IPS-20b (cell line): ENCODE measurements around the gene LARP1.
"Not testable (repeated sequence)": the region's sequence is repeated elsewhere in the genome, so short reads cannot be mapped to it uniquely, and the experiment has no call there.

Experiments
- H3K27ac ChIP-seq: one replicate; pipeline ENCODE4 v1.5.1; 2013; ENCODE audit warnings: low read length
- H3K27me3 ChIP-seq: 2 replicates; pipeline ENCODE4 v1.6.1; 2013; ENCODE audit warnings: mild to moderate bottlenecking, low read length, inconsistent platforms; ENCODE audit not compliant: insufficient read depth
- H3K36me3 ChIP-seq: 2 replicates; pipeline ENCODE4 v1.6.1; 2013; ENCODE audit warnings: low read depth, mild to moderate bottlenecking, inconsistent platforms, low read length, moderate library complexity; ENCODE audit not compliant: insufficient read depth
- H3K4me1 ChIP-seq: 2 replicates; pipeline ENCODE4 v1.6.1; 2013; ENCODE audit warnings: mild to moderate bottlenecking, control low read depth, inconsistent platforms, low read length, moderate library complexity; ENCODE audit not compliant: insufficient read depth
- H3K4me3 ChIP-seq: 2 replicates; pipeline ENCODE4 v1.5.1; 2013; ENCODE audit warnings: mild to moderate bottlenecking, low read length, inconsistent platforms
- H3K9ac ChIP-seq: 2 replicates; pipeline ENCODE4 v1.6.1; 2013; ENCODE audit warnings: low read depth, mild to moderate bottlenecking, inconsistent platforms, low read length, moderate library complexity
- H3K9me3 ChIP-seq: 2 replicates; pipeline ENCODE4 v1.6.1; 2013; ENCODE audit warnings: mild to moderate bottlenecking, low read depth, low read length, inconsistent platforms; ENCODE audit not compliant: insufficient read depth

The LARP1 gene

GRCh38 chr5:154722097-154722496 is 33.1 kb upstream of the LARP1 start:
- H3K9ac ChIP-seq: peak overlapping the region; percentile 46; the same call in 1 of the 2 replicates
- H3K27ac ChIP-seq: peak overlapping the region; percentile 24
- peaks cover 29% of the 10 kb centered on the region for H3K4me1 ChIP-seq
- H3K36me3 ChIP-seq: no peaks in the 10 kb centered on the region
- no peaks in the 10 kb centered on the region for H3K27me3 ChIP-seq
- peak overlapping the region; percentile 36; the same call in 1 of the 2 replicates for H3K4me3 ChIP-seq
- H3K9me3 ChIP-seq: no peaks in the 10 kb centered on the region

DNA sequence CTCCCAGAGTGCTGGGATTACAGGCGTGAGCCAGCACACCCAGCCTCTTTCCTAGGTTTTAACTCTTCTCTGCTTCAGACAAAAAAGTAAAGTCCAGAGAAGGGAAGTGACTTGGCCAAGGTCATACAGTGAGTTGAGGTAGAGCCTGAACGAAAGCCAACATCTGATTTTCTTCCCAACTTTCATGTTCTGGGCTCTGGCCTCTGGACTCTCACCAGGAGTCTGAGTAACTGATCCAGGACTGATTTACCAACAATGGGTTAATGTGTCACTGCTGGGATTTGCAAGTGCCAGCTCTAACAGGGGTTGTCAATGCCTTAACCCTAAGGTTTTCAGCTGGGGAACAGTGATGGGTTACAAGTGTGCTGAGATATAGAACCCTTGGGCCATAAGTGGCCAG is 32.2 kb upstream of the LARP1 start:
- H3K27me3 ChIP-seq: no peaks in the 10 kb centered on the region
- peaks cover 29% of the 10 kb centered on the region for H3K4me1 ChIP-seq
- H3K4me3 ChIP-seq: no peak overlapping the region
- H3K9me3 ChIP-seq: no peaks in the 10 kb centered on the region
- H3K9ac ChIP-seq: no peak overlapping the region
- no peak overlapping the region for H3K27ac ChIP-seq
- H3K36me3 ChIP-seq: no peaks in the 10 kb centered on the region

- H3K4me1 ChIP-seq: peaks cover 29% of the 10 kb centered on the region
- no peak overlapping the region for H3K27ac ChIP-seq
- no peaks in the 10 kb centered on the region for H3K27me3 ChIP-seq
Observed at GRCh38 chr5:154723740-154724505, 31.3 kb upstream of the LARP1 start.

DNA sequence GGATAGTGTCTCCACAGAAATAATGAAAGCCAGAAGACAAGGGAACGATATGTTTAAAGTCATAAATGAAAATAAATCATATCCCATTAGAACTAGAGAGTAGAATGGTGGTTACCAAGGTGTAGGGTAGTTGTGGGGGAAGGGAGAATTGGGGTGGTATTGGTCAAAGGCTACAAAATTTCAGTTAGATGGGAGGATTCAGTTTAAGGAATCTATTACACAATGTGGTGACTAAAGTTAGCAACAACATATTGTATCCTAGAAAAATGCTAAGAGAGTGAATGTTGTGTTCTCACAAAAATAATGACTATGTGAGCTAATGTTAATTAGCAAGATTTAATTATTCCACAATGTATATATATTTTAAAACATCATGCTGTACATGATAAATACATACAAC is 27.8 kb upstream of the LARP1 start:
- H3K36me3 ChIP-seq: no peaks in the 10 kb centered on the region
- peaks cover 7% of the 10 kb centered on the region for H3K4me1 ChIP-seq
- H3K27ac ChIP-seq: no peak overlapping the region
- H3K9ac ChIP-seq: no peak overlapping the region
- H3K4me3 ChIP-seq: no peak overlapping the region
- no peaks in the 10 kb centered on the region for H3K9me3 ChIP-seq
- no peaks in the 10 kb centered on the region for H3K27me3 ChIP-seq

More at GRCh38 chr5:154723740-154724505, 31.3 kb upstream of the LARP1 start:
- Histone ChIP-seq H3K36me3 (no peaks in the 10 kb centered on the region), H3K9me3 (no peaks in the 10 kb centered on the region), H3K9ac (no peak overlapping the region), H3K4me3 (no peak overlapping the region)

DNA sequence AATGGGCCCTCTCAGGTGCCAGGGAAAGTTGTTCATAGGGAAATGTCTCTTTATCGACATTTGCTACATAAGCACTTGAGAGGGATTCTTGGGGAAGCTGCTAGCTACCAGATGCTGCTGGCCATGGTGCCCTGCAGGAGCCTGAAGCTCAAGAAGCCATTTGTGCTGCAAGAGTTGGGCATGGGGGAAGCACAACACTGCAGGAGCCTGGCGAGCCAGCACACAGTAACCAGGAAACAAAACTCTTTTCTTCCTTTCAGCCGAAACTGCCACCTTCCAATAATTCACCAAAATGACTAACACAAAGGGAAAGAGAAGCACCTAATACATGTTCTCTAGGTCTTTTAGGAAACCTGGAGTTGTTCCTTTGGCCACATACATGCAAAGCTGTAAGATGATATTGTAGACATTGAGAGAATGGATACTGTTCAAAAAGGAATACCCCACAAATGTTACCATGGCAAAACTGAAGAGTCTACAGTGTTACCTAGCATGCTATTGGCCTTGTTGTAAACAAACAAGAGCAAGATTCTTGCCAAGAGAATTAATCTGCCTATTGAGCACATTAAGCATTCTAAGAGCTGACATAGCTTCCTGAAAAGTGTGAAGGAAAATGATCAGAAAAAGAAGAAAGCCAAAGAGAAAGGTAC is 26.1 kb upstream of the LARP1 start:
- Histone ChIP-seq H3K4me3 (no peak overlapping the region), H3K4me1 (peaks cover 2% of the 10 kb centered on the region; the same call in 1 of the 2 replicates), H3K36me3 (no peaks in the 10 kb centered on the region), H3K27me3 (no peaks in the 10 kb centered on the region), H3K9me3 (no peaks in the 10 kb centered on the region), H3K27ac (no peak overlapping the region), H3K9ac (no peak overlapping the region)

- no peaks in the 10 kb centered on the region for H3K36me3 ChIP-seq
- H3K27ac ChIP-seq: no peak overlapping the region
- no peaks in the 10 kb centered on the region for H3K4me1 ChIP-seq
- H3K27me3 ChIP-seq: no peaks in the 10 kb centered on the region
- H3K9me3 ChIP-seq: no peaks in the 10 kb centered on the region
- no peak overlapping the region for H3K4me3 ChIP-seq
- no peak overlapping the region for H3K9ac ChIP-seq
Observed at GRCh38 chr5:154729613-154730012, 25.6 kb upstream of the LARP1 start.

DNA sequence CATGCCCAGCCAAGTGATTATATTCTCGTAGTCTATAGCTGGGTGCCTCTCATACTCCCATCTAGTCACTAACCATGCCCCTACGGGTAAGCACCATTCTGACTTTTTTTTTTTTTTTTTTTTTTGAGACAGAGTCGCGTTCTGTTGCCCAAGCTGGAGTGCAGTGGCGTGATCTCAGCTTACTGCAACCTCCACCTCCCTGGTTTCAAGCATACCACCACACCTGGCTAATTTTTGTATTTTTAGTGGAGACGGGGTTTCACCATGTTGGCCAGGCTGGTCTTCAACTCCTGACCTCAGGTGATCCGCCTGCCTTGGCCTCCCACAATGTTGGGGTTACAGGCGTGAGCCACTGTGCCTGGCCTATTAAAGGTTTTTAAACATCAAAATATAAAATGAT is 24.4 kb upstream of the LARP1 start:
- not testable (repeated sequence) for H3K4me1 ChIP-seq, H3K27me3 ChIP-seq, H3K27ac ChIP-seq, H3K4me3 ChIP-seq, H3K9ac ChIP-seq, H3K9me3 ChIP-seq, H3K36me3 ChIP-seq

GRCh38 chr5:154732212-154732611 is 23.0 kb upstream of the LARP1 start:
- H3K9me3 ChIP-seq: no peaks in the 10 kb centered on the region
- H3K27me3 ChIP-seq: no peaks in the 10 kb centered on the region
- H3K4me3 ChIP-seq: no peak overlapping the region
- no peaks in the 10 kb centered on the region for H3K4me1 ChIP-seq
- no peaks in the 10 kb centered on the region for H3K36me3 ChIP-seq
- H3K9ac ChIP-seq: no peak overlapping the region
- no peak overlapping the region for H3K27ac ChIP-seq

- H3K27ac ChIP-seq: no peak overlapping the region
- H3K27me3 ChIP-seq: no peaks in the 10 kb centered on the region
- no peaks in the 10 kb centered on the region for H3K36me3 ChIP-seq
- H3K4me1 ChIP-seq: no peaks in the 10 kb centered on the region
- no peak overlapping the region for H3K4me3 ChIP-seq
- H3K9ac ChIP-seq: no peak overlapping the region
- no peaks in the 10 kb centered on the region for H3K9me3 ChIP-seq
Observed at GRCh38 chr5:154734370-154735248, 20.6 kb upstream of the LARP1 start.

GRCh38 chr5:154735362-154735761 is 19.8 kb upstream of the LARP1 start:
- not testable (repeated sequence) for H3K9me3 ChIP-seq, H3K27me3 ChIP-seq, H3K36me3 ChIP-seq, H3K4me1 ChIP-seq, H3K27ac ChIP-seq, H3K4me3 ChIP-seq, H3K9ac ChIP-seq

- not testable (repeated sequence) for H3K9ac ChIP-seq, H3K9me3 ChIP-seq, H3K27me3 ChIP-seq, H3K4me3 ChIP-seq, H3K36me3 ChIP-seq, H3K27ac ChIP-seq, H3K4me1 ChIP-seq
Observed at GRCh38 chr5:154736372-154736771, 18.8 kb upstream of the LARP1 start.
